HEK293T (cell line): ENCODE results near the gene ZNF799.
"Not testable (repeated sequence)": the region's sequence is repeated elsewhere in the genome, so short reads cannot be mapped to it uniquely, and the experiment has no call there.

Experiments used
- ARNT ChIP-seq: fragments of 450-650 bp; IDR thresholded peaks from 2 replicates; pipeline ENCODE4 v1.6.1; 2017; ENCODE audit warnings: mild to moderate bottlenecking
- ELF4 ChIP-seq: fragments of 450-650 bp; IDR thresholded peaks from 2 replicates; pipeline ENCODE4 v1.6.1; 2017; ENCODE audit warnings: antibody characterized with exemption
- FOXA1 ChIP-seq: fragments of 450-650 bp; IDR thresholded peaks from 2 replicates; pipeline ENCODE4 v1.6.1; 2016; ENCODE audit warnings: mild to moderate bottlenecking
- FOXK2 ChIP-seq: fragments of 450-650 bp; IDR thresholded peaks from 2 replicates; pipeline ENCODE4 v1.6.1; 2016; ENCODE audit warnings: mild to moderate bottlenecking
- FOXM1 ChIP-seq: fragments of 450-650 bp; IDR thresholded peaks from 2 replicates; pipeline ENCODE4 v1.6.1; 2017; ENCODE audit warnings: mild to moderate bottlenecking, borderline replicate concordance
- HDGF ChIP-seq: fragments of 450-650 bp; IDR thresholded peaks from 2 replicates; pipeline ENCODE4 v1.6.1; 2017; ENCODE audit warnings: antibody characterized with exemption, borderline replicate concordance
- LEF1 ChIP-seq: fragments of 450-650 bp; IDR thresholded peaks from 2 replicates; pipeline ENCODE4 v1.6.1; 2017; ENCODE audit warnings: mild to moderate bottlenecking, borderline replicate concordance
- NFRKB ChIP-seq: fragments of 450-650 bp; IDR thresholded peaks from 2 replicates; pipeline ENCODE4 v1.6.1; 2016; ENCODE audit warnings: mild to moderate bottlenecking, moderate library complexity
- PKNOX1 ChIP-seq: fragments of 450-650 bp; IDR thresholded peaks from 2 replicates; pipeline ENCODE4 v1.6.1; 2016
- TARDBP ChIP-seq: fragments of 450-650 bp; IDR thresholded peaks from 2 replicates; pipeline ENCODE4 v1.6.1; 2016

GRCh38 chr19:12386365-12386764 lies 14.7 kb downstream of the ZNF799 start:
- TF ChIP-seq HDGF, FOXA1, TARDBP, ELF4, PKNOX1, LEF1, NFRKB, FOXM1, FOXK2, ARNT: not testable (repeated sequence)
